GM12878 (cell line): ENCODE measurements around the gene C10orf71. TPM values are rescaled to one million over a fixed set of nuclear protein-coding genes. Genes with fewer than 3 reads are reported as not detected.

ENCODE experiments used
- BCL3 ChIP-seq: IDR thresholded peaks from 2 replicates; pipeline ENCODE4 v1.6.1; 2011; ENCODE audit warnings: borderline replicate concordance, low read depth, mild to moderate bottlenecking, moderate library complexity, low read length; ENCODE audit not compliant: insufficient read depth, poor library complexity, severe bottlenecking
- MEF2A ChIP-seq: IDR thresholded peaks from 2 replicates; pipeline ENCODE4 v1.6.1; 2011; ENCODE audit warnings: low read depth, mild to moderate bottlenecking, low read length, moderate library complexity; ENCODE audit not compliant: insufficient read depth
- MEF2B ChIP-seq: fragments of 450-650 bp; IDR thresholded peaks from 2 replicates; pipeline ENCODE4 v1.6.1; 2018; ENCODE audit warnings: mild to moderate bottlenecking, moderate library complexity; ENCODE audit not compliant: partially characterized antibody, poor library complexity, severe bottlenecking
- SIN3A ChIP-seq: IDR thresholded peaks from 2 replicates; pipeline ENCODE4 v1.6.1; 2012; ENCODE audit warnings: low read depth, low read length, improper control_type of control experiment
- WRNIP1 ChIP-seq: IDR thresholded peaks from 2 replicates; pipeline ENCODE4 v1.6.1; 2011; ENCODE audit warnings: low read depth, low read length, improper control_type of control experiment, borderline replicate concordance
- ZBTB40 ChIP-seq: fragments of 450-650 bp; IDR thresholded peaks from 2 replicates; pipeline ENCODE4 v1.6.1; 2016; ENCODE audit warnings: mild to moderate bottlenecking, moderate library complexity, borderline replicate concordance
- polyA plus RNA-seq, 11 experiments: library from polyadenylated mRNA; depleted of rRNA in 4 of 11; unstranded in 6 of 11; stranded (reverse) in 5 of 11; fragments of >200 nt; fragmentation: Nextera tagmentation in 4 of 11; fragmentation: Illumina TruSeq in 1 of 11; extraction: Ambion mirVana in 4 of 11; extraction: Trizol in 1 of 11; gene quantifications; 1 replicate in 1 of 11; 2 replicates in 10 of 11; pipeline versions ENCODE4 v1.2.1 to v1.2.3, GENCODE V29; 2011 to 2016; ENCODE audit warnings: inconsistent platforms in 2 of 11, missing spikeins in 2 of 11, low read depth in 1 of 11
- total RNA-seq, 4 experiments: library from RNA; depleted of rRNA in 3 of 4; stranded (reverse); fragments of >200 nt in 3 of 4; fragmentation: Illumina TruSeq in 1 of 4; extraction: Trizol in 1 of 4; gene quantifications; 2 replicates each; pipeline versions ENCODE4 v1.2.1 to v1.2.3, GENCODE V29; 2013 to 2021

The C10orf71 gene
- total and polyA plus RNA-seq, 10 of the 15 experiments (the other 5 are each of a cell fraction or from before 2014, with no cell fraction given): not detected

- TF ChIP-seq BCL3: no peak
- no peak for TF ChIP-seq MEF2B
- TF ChIP-seq SIN3A: no peak
- TF ChIP-seq WRNIP1: no peak
- TF ChIP-seq ZBTB40: no peak
- TF ChIP-seq MEF2A: no peak
Measured at GRCh38 chr10:49322371-49323170, 23.6 kb downstream of the C10orf71 start (continued).
